Umbilical cord (tissue), 2 donors: ENCODE data around the gene SLC28A2. TPM values are rescaled to one million over a fixed set of nuclear protein-coding genes. Genes with fewer than 3 reads are reported as not detected.
"Not testable (repeated sequence)": the region's sequence is repeated elsewhere in the genome, so short reads cannot be mapped to it uniquely, and the experiment has no call there.

Experiments
- DNase-seq: peaks from one replicate; pipeline ENCODE4 v3.0.0-alpha.2; 2015; ENCODE audit warnings: low spot score
- total RNA-seq: library from RNA; depleted of rRNA; stranded (reverse); fragments of >200 nt; gene quantifications from one replicate; pipeline ENCODE4 v1.2.3, GENCODE V29; 2014; ENCODE audit warnings: low replicate concordance; ENCODE audit not compliant: insufficient read depth

Gene SLC28A2
- total RNA-seq: not detected

- no peak for DNase-seq
Observed at GRCh38 chr15:45251888-45252287, at the start of gene SLC28A2. Gene SLC28A2, plus strand, starts transcription at chr15:45252234. Its CDS starts 982 bp downstream, at chr15:45253216.

- peak; percentile 18 for DNase-seq
Observed at GRCh38 chr15:45203182-45203581, 48.9 kb upstream of the SLC28A2 start.

- peak; percentile 53 for DNase-seq
Observed at GRCh38 chr15:45205192-45205591, 46.8 kb upstream of the SLC28A2 start.

GRCh38 chr15:45212493-45212892 is 39.5 kb upstream of the SLC28A2 start:
- DNase-seq: no peak

- DNase-seq: no peak
Observed at GRCh38 chr15:45221053-45221599, 30.9 kb upstream of the SLC28A2 start.

GRCh38 chr15:45221967-45222366 is 30.1 kb upstream of the SLC28A2 start:
- DNase-seq: no peak

GRCh38 chr15:45224621-45225217 is 27.3 kb upstream of the SLC28A2 start:
- no peak for DNase-seq

- no peak for DNase-seq
Observed at GRCh38 chr15:45225506-45226273, 26.3 kb upstream of the SLC28A2 start.

GRCh38 chr15:45228931-45229330 is 23.1 kb upstream of the SLC28A2 start:
- DNase-seq: no peak

- no peak for DNase-seq
Observed at GRCh38 chr15:45230245-45230965, 21.6 kb upstream of the SLC28A2 start.

GRCh38 chr15:45231132-45231531 is 20.9 kb upstream of the SLC28A2 start:
- no peak for DNase-seq

GRCh38 chr15:45231864-45232562 is 20.0 kb upstream of the SLC28A2 start:
- DNase-seq: no peak

GRCh38 chr15:45234562-45235235 is 17.3 kb upstream of the SLC28A2 start:
- DNase-seq: no peak

GRCh38 chr15:45236806-45237205 is 15.2 kb upstream of the SLC28A2 start:
- not testable (repeated sequence) for DNase-seq

GRCh38 chr15:45242289-45242688 is 9.7 kb upstream of the SLC28A2 start:
- DNase-seq: no peak

- no peak for DNase-seq
Observed at GRCh38 chr15:45249125-45249780, 2.8 kb upstream of the SLC28A2 start.

GRCh38 chr15:45253330-45253729 is 1.3 kb downstream of the SLC28A2 start:
- DNase-seq: no peak

GRCh38 chr15:45254405-45254804 is 2.4 kb downstream of the SLC28A2 start:
- DNase-seq: no peak

- not testable (repeated sequence) for DNase-seq
Observed at GRCh38 chr15:45254824-45255223, 2.8 kb downstream of the SLC28A2 start.

- no peak for DNase-seq
Observed at GRCh38 chr15:45259796-45260195, 7.8 kb downstream of the SLC28A2 start.
